Chondrocyte (in vitro differentiated cells): ENCODE data around the gene TMEM129. TPM values are rescaled to one million over a fixed set of nuclear protein-coding genes. Genes with fewer than 3 reads are reported as not detected.
A peak's percentile ranks its signal among the peaks of the same experiment; 100 is the strongest.
"Not testable (repeated sequence)": the region's sequence is repeated elsewhere in the genome, so short reads cannot be mapped to it uniquely, and the experiment has no call there.

Experiments
- DNase-seq: peaks from one replicate; pipeline ENCODE4 v3.0.0; 2021; ENCODE audit warnings: mixed read lengths, low spot score
- H3K27ac Mint-ChIP-seq: one replicate; pipeline ENCODE4 v1.8.0; 2021; ENCODE audit warnings: mild to moderate bottlenecking, moderate library complexity, mixed read lengths; ENCODE audit not compliant: unreplicated experiment
- H3K27me3 Mint-ChIP-seq: 2 replicates; pipeline ENCODE4 v1.8.0; 2021; ENCODE audit warnings: low read depth, mixed read lengths
- H3K36me3 Mint-ChIP-seq: 2 replicates; pipeline ENCODE4 v1.8.0; 2021; ENCODE audit warnings: low read depth, mixed read lengths
- H3K4me1 Mint-ChIP-seq: 2 replicates; pipeline ENCODE4 v1.8.0; 2021; ENCODE audit warnings: low read depth, mild to moderate bottlenecking, mixed read lengths
- H3K4me3 Mint-ChIP-seq: one replicate; pipeline ENCODE4 v1.8.0; 2021; ENCODE audit warnings: mild to moderate bottlenecking, moderate library complexity, mixed read lengths; ENCODE audit not compliant: unreplicated experiment
- H3K9me3 Mint-ChIP-seq: 2 replicates; pipeline ENCODE4 v1.8.0; 2021; ENCODE audit warnings: low read depth, mixed read lengths
- CTCF ChIP-seq: fragments of 200-600 bp; sonication (generic); IDR thresholded peaks from 2 replicates; pipeline ENCODE4 v1.5.0; 2021; ENCODE audit warnings: antibody characterized with exemption, mild to moderate bottlenecking, moderate library complexity
- total RNA-seq: library from RNA; stranded (reverse); gene quantifications from 3 replicates; pipeline ENCODE4 v1.2.1, GENCODE V29; 2021

TMEM129 gene
- total RNA-seq, 1 donor from 2014 or later = 43.0 TPM

- Mint-ChIP-seq H3K27me3 (no peaks in the 10 kb centered on the region), H3K9me3 (no peaks in the 10 kb centered on the region), H3K27ac (no peak overlapping the region), H3K4me1 (peaks cover 9% of the 10 kb centered on the region), H3K4me3 (no peak overlapping the region), H3K36me3 (peaks cover 16% of the 10 kb centered on the region)
- no peak for TF ChIP-seq CTCF
- no peak for DNase-seq
Measured at GRCh38 chr4:1703867-1704266, 17.3 kb downstream of the TMEM129 start.

GRCh38 chr4:1701671-1702070 lies 19.5 kb downstream of the TMEM129 start:
- not testable (repeated sequence) for DNase-seq, H3K9me3 Mint-ChIP-seq, H3K27ac Mint-ChIP-seq, H3K4me1 Mint-ChIP-seq, H3K27me3 Mint-ChIP-seq, H3K4me3 Mint-ChIP-seq
- H3K36me3 Mint-ChIP-seq = peaks cover 18% of the 10 kb centered on the region

- Mint-ChIP-seq H3K27ac (no peak overlapping the region), H3K4me3 (no peak overlapping the region), H3K4me1 (no peaks in the 10 kb centered on the region), H3K9me3 (no peaks in the 10 kb centered on the region), H3K27me3 (no peaks in the 10 kb centered on the region), H3K36me3 (peaks cover 17% of the 10 kb centered on the region)
- no peak for DNase-seq
- no peak for TF ChIP-seq CTCF
Measured at GRCh38 chr4:1695913-1696312, 25.2 kb downstream of the TMEM129 start.

GRCh38 chr4:1693131-1693896 lies 27.8 kb downstream of the TMEM129 start:
- H3K27ac Mint-ChIP-seq = no peak overlapping the region
- no peak overlapping the region for H3K4me3 Mint-ChIP-seq
- no peaks in the 10 kb centered on the region for H3K4me1 Mint-ChIP-seq
- peaks cover 20% of the 10 kb centered on the region for H3K36me3 Mint-ChIP-seq
- no peaks in the 10 kb centered on the region for H3K27me3 Mint-ChIP-seq
- H3K9me3 Mint-ChIP-seq = no peaks in the 10 kb centered on the region
- DNase-seq = no peak
- peak; percentile 93 for TF ChIP-seq CTCF

- DNase-seq = peak; percentile 61
- H3K4me3 Mint-ChIP-seq = no peak overlapping the region
- H3K36me3 Mint-ChIP-seq = peaks cover 17% of the 10 kb centered on the region
- H3K27ac Mint-ChIP-seq = no peak overlapping the region
- H3K4me1 Mint-ChIP-seq = no peaks in the 10 kb centered on the region
- no peaks in the 10 kb centered on the region for H3K27me3 Mint-ChIP-seq
- TF ChIP-seq CTCF = no peak
- no peaks in the 10 kb centered on the region for H3K9me3 Mint-ChIP-seq
Measured at GRCh38 chr4:1691737-1692373, 29.3 kb downstream of the TMEM129 start.
